MM.1S (cell line): Measurements from ENCODE around the gene CCDC88B.

ENCODE experiments used
- CTCF ChIP-seq: fragments of 300-600 bp; sonication (generic); IDR thresholded peaks from 2 replicates; pipeline ENCODE4 v1.5.1; 2016; ENCODE audit warnings: antibody characterized with exemption, low read length, mixed read lengths
- EZH2 ChIP-seq: fragments of 300-600 bp; sonication (generic); optimal IDR thresholded peaks from 2 replicates; pipeline ENCODE3; 2017; ENCODE audit warnings: low read depth, mild to moderate bottlenecking, antibody characterized with exemption, low read length, mixed read lengths

- TF ChIP-seq EZH2 (no peak), CTCF (no peak)
Measured at GRCh38 chr11:64330888-64331287, 9.1 kb upstream of the CCDC88B start.
